GM12891 (cell line): Measurements from ENCODE around the gene KIF21B.

Source experiments
- PAX5 ChIP-seq: IDR thresholded peaks from 2 replicates; pipeline ENCODE4 v1.6.1; 2011; ENCODE audit warnings: low read length, moderate library complexity, mild to moderate bottlenecking; ENCODE audit not compliant: insufficient read depth, severe bottlenecking
- POLR2A ChIP-seq: IDR thresholded peaks from 2 replicates; pipeline ENCODE4 v1.6.1; 2011; ENCODE audit warnings: low read depth, low read length, control low read depth
- POLR2AphosphoS5 ChIP-seq: IDR thresholded peaks from 2 replicates; pipeline ENCODE4 v1.6.1; 2011; ENCODE audit warnings: low read depth, low read length, control low read depth
- SPI1 ChIP-seq: IDR thresholded peaks from 2 replicates; pipeline ENCODE4 v1.6.1; 2011; ENCODE audit warnings: low read depth, low read length, control low read depth

DNA sequence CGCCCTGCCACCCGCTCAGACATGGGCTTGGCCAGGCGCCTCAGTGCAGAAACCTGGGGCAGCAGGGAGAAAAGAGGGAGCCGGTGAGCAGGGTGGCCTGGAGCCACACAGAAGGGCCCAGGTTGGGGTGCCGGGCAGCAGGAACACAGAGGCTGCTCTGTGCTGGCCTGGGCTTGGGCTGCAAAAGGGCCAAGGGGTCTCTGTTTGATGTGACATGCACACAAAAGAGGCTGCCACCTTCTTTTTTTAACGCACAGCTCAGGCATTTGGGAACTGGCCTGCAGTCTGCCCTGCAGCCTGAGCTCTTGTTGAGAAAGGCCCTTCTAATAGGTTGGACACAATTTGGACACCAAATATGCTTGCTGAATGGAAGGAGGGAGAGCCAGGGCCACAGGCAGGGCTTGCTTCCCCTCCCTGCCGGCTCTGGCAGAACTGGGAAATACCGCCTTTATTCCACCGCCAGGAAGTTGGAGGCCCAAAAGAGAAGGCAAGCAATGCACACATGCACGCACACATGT is 32.4 kb downstream of the KIF21B start:
- TF ChIP-seq POLR2A (no peak), POLR2AphosphoS5 (no peak), PAX5 (no peak), SPI1 (no peak)
